Measurements from ENCODE around the gene DYRK3. TPM values are rescaled to one million over a fixed set of nuclear protein-coding genes. Genes with fewer than 3 reads are reported as not detected.

DYRK3 gene
- total and polyA plus RNA-seq, 10 of the 15 experiments (the other 5 are each of a cell fraction or from before 2014, with no cell fraction given), result 1.6 to 12.9 (median 10.3) TPM

DNA sequence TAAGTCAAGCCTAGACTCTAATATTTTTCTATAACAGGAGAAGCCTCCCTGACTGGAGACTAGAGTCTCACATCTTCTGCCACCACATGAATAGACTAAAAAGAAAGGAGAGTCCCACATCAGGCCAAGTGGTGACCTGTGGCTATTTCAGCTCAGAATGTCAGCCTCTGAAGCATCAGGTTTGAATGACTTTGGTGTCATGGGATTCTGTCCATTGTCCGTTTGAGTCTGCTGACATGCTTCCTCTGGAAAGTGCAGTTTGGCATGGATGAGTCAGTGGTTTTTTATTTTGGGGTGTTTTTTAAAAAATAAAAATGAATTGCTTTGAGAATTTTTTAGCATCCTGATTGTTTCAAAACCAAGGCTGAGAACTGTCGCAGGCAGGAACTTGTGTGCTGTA lies 19.5 kb downstream of the DYRK3 start:
- FAIRE-seq (no peak), ATAC-seq (no peak), DNase-seq (ENCODE audit: low read depth, low spot score) (no peak)
- SMC1A ChIA-PET (ENCODE audit: uncharacterized antibody, unreplicated experiment), result interaction anchor here (1.1 to 4.7 kb wide), 4 partner anchors 9 to 44 kb away, joined by 3 to 35 read pairs (median 4); no protein-coding TSS in a partner anchor
- CTCF ChIA-PET, result interaction anchor here (1.2 to 28.3 kb wide), 8 partner anchors 9 to 154 kb away, joined by 3 to 1150 read pairs (median 12); partner anchors contain the start of genes DYRK3 and EIF2D
- Histone ChIP-seq H3K9me3 (replicated peaks; ENCODE audit: control insufficient read depth, insufficient read depth, low read length) (no peaks in the 10 kb centered on the region), H3K4me1 (ENCODE audit: control insufficient read depth, insufficient read depth, low read length) (peaks cover 6% of the 10 kb centered on the region), H3K27me3 (replicated peaks in 1 of 2; ENCODE audit: control insufficient read depth in 2 of 2, insufficient read depth in 2 of 2, low read length in 1 of 2) (no peaks in the 10 kb centered on the region), H3K4me2 (ENCODE audit: control insufficient read depth, insufficient read depth) (no peak overlapping the region), H4K20me1 (ENCODE audit: control insufficient read depth, insufficient read depth) (no peaks in the 10 kb centered on the region), H3K4me3 (no peak overlapping the region), H3K79me2 (ENCODE audit: control insufficient read depth, insufficient read depth, low read length) (no peaks in the 10 kb centered on the region), H3K9ac (ENCODE audit: control insufficient read depth, insufficient read depth, low read length) (no peak overlapping the region), H3K36me3 (ENCODE audit: control insufficient read depth in 2 of 2, insufficient read depth in 2 of 2, low read length in 1 of 2) (peaks cover 0 to 13% of the 10 kb centered on the region in 2 experiments; a peak in 2 of 4 replicates), H3K27ac (ENCODE audit: control insufficient read depth, insufficient read depth) (no peak overlapping the region), H2AFZ (ENCODE audit: control insufficient read depth, low read depth, low read length) (no peak overlapping the region)
- no TSS peak for BruUV-seq (replicated peaks)
- in situ Hi-C loops (cut with MboI) (no loop called here), intact Hi-C loops (cut with micrococcal nuclease; ENCODE audit: unreplicated experiment) (no loop called here)
- RAD21 ChIA-PET (ENCODE audit: unreplicated experiment), result interaction anchor here (0.9 to 1.3 kb wide), 3 partner anchors 9 to 22 kb away, joined by 3 to 5 read pairs (median 4); partner anchors contain the start of gene DYRK3
- WGBS (ENCODE audit: insufficient coverage, insufficient replicate concordance, low lambda C conversion rate, missing lambda C conversion rate), result 96% methylated on average over 2 of the region's 2 CpGs
- POLR2A ChIA-PET, result no interaction called here
- TF ChIP-seq ZNF217 (IDR thresholded peaks at IDR 0.05), result no peak
- TF ChIP-seq RB1 (IDR thresholded peaks at IDR 0.05; ENCODE audit: borderline replicate concordance), result no peak
- TF ChIP-seq HDGF (IDR thresholded peaks at IDR 0.05), result no peak
- TF ChIP-seq ESRRA (IDR thresholded peaks at IDR 0.05; ENCODE audit: low read length), result no peak
- no peak for TF ChIP-seq DPF2 (IDR thresholded peaks at IDR 0.05)
- no peak for TF ChIP-seq POLR2AphosphoS5 (IDR thresholded peaks at IDR 0.05; ENCODE audit: low read length)
- TF ChIP-seq CUX1 (IDR thresholded peaks at IDR 0.05; ENCODE audit: insufficient replicate concordance, low read depth, low read length), result no peak
- TF ChIP-seq NRF1 (conservative IDR thresholded peaks at IDR 0.05; ENCODE audit: low read depth, low read length), result no peak
- no peak for TF ChIP-seq POLR2A (IDR thresholded peaks at IDR 0.05; ENCODE audit: low read depth, low read length)
- no peak for TF ChIP-seq RCOR1 (conservative IDR thresholded peaks at IDR 0.05; ENCODE audit: low read depth, low read length)
- no peak for TF ChIP-seq NBN (IDR thresholded peaks at IDR 0.05)
- no peak for TF ChIP-seq MXI1 (IDR thresholded peaks at IDR 0.05; ENCODE audit: low read depth, low read length)
- TF ChIP-seq FOXK2 (IDR thresholded peaks at IDR 0.05), result no peak
- no peak for TF ChIP-seq KDM1A (IDR thresholded peaks at IDR 0.05; ENCODE audit: borderline replicate concordance)
- TF ChIP-seq, protein P1, sequence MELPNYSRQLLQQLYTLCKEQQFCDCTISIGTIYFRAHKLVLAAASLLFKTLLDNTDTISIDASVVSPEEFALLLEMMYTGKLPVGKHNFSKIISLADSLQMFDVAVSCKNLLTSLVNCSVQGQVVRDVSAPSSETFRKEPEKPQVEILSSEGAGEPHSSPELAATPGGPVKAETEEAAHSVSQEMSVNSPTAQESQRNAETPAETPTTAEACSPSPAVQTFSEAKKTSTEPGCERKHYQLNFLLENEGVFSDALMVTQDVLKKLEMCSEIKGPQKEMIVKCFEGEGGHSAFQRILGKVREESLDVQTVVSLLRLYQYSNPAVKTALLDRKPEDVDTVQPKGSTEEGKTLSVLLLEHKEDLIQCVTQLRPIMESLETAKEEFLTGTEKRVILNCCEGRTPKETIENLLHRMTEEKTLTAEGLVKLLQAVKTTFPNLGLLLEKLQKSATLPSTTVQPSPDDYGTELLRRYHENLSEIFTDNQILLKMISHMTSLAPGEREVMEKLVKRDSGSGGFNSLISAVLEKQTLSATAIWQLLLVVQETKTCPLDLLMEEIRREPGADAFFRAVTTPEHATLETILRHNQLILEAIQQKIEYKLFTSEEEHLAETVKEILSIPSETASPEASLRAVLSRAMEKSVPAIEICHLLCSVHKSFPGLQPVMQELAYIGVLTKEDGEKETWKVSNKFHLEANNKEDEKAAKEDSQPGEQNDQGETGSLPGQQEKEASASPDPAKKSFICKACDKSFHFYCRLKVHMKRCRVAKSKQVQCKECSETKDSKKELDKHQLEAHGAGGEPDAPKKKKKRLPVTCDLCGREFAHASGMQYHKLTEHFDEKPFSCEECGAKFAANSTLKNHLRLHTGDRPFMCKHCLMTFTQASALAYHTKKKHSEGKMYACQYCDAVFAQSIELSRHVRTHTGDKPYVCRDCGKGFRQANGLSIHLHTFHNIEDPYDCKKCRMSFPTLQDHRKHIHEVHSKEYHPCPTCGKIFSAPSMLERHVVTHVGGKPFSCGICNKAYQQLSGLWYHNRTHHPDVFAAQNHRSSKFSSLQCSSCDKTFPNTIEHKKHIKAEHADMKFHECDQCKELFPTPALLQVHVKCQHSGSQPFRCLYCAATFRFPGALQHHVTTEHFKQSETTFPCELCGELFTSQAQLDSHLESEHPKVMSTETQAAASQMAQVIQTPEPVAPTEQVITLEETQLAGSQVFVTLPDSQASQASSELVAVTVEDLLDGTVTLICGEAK (IDR thresholded peaks at IDR 0.05; ENCODE audit: borderline replicate concordance), result no peak
- no peak for TF ChIP-seq NFIC (IDR thresholded peaks at IDR 0.05; ENCODE audit: low read depth, low read length)
- TF ChIP-seq SP1 (IDR thresholded peaks at IDR 0.05; ENCODE audit: low read depth, low read length), result no peak
- TF ChIP-seq EP300 (IDR thresholded peaks at IDR 0.05; ENCODE audit: borderline replicate concordance in 1 of 2, control insufficient read depth in 1 of 2, low read depth in 2 of 2, low read length in 2 of 2), result no peak
